GM23248 (cell line): ENCODE data around the gene HSD17B8. TPM values are rescaled to one million over a fixed set of nuclear protein-coding genes. Genes with fewer than 3 reads are reported as not detected.

ENCODE experiments used
- DNase-seq: peaks from one replicate; pipeline ENCODE4 v3.0.0-alpha.2; 2015
- H2AFZ ChIP-seq: fragments of 200-600 bp; sonication (generic); 2 replicates; pipeline ENCODE4 v1.6.1; 2016; ENCODE audit warnings: antibody characterized with exemption
- H3F3A ChIP-seq: fragments of 200-600 bp; sonication (generic); 2 replicates; pipeline ENCODE4 v1.6.1; 2016; ENCODE audit warnings: mild to moderate bottlenecking, antibody characterized with exemption, mixed run types; ENCODE audit not compliant: insufficient read depth
- H3K27ac ChIP-seq: fragments of 200-600 bp; sonication (generic); 2 replicates; pipeline ENCODE4 v1.5.1; 2016; ENCODE audit warnings: mild to moderate bottlenecking
- H3K27me3 ChIP-seq: fragments of 200-600 bp; sonication (generic); replicated peaks from 2 replicates; pipeline ENCODE4 v1.6.1; 2016; ENCODE audit warnings: mild to moderate bottlenecking; ENCODE audit not compliant: insufficient read depth
- H3K36me3 ChIP-seq: fragments of 200-600 bp; sonication (generic); 2 replicates; pipeline ENCODE4 v1.6.1; 2016; ENCODE audit warnings: low read depth, mild to moderate bottlenecking
- H3K4me1 ChIP-seq: fragments of 200-600 bp; sonication (generic); 2 replicates; pipeline ENCODE4 v1.6.1; 2016; ENCODE audit warnings: mild to moderate bottlenecking; ENCODE audit not compliant: insufficient read depth
- H3K4me2 ChIP-seq: fragments of 200-600 bp; sonication (generic); one replicate; pipeline ENCODE4 v1.6.1; 2016; ENCODE audit warnings: mild to moderate bottlenecking; ENCODE audit not compliant: unreplicated experiment
- H3K4me3 ChIP-seq: fragments of 200-600 bp; sonication (generic); 2 replicates; pipeline ENCODE4 v1.5.1; 2016; ENCODE audit warnings: mild to moderate bottlenecking
- H3K79me2 ChIP-seq: fragments of 200-600 bp; sonication (generic); 2 replicates; pipeline ENCODE4 v1.6.1; 2016; ENCODE audit warnings: mild to moderate bottlenecking; ENCODE audit not compliant: insufficient read depth
- H3K9ac ChIP-seq: fragments of 200-600 bp; sonication (generic); 2 replicates; pipeline ENCODE4 v1.6.1; 2016; ENCODE audit warnings: mild to moderate bottlenecking
- H3K9me2 ChIP-seq: fragments of 200-600 bp; sonication (generic); 2 replicates; pipeline ENCODE4 v1.6.1; 2016; ENCODE audit warnings: mixed run types, mild to moderate bottlenecking, moderate library complexity; ENCODE audit not compliant: insufficient read depth
- H3K9me3 ChIP-seq: fragments of 200-600 bp; sonication (generic); one replicate; pipeline ENCODE4 v1.6.1; 2017; ENCODE audit warnings: low read depth
- H4K20me1 ChIP-seq: fragments of 200-600 bp; sonication (generic); 2 replicates; pipeline ENCODE4 v1.6.0; 2016; ENCODE audit not compliant: insufficient read depth
- EZH2 ChIP-seq: fragments of 200-600 bp; sonication (generic); IDR thresholded peaks from 2 replicates; pipeline ENCODE4 v1.6.1; 2018; ENCODE audit warnings: antibody characterized with exemption, mild to moderate bottlenecking; ENCODE audit not compliant: insufficient read depth, poor library complexity, severe bottlenecking
- EZH2phosphoT487 ChIP-seq: fragments of 200-600 bp; sonication (generic); IDR thresholded peaks from 2 replicates; pipeline ENCODE4 v1.6.1; 2018; ENCODE audit warnings: antibody characterized with exemption, moderate library complexity, mild to moderate bottlenecking, low read depth; ENCODE audit not compliant: insufficient read depth
- WGBS, 2 experiments: methylation state at CpG; one replicate each; pipeline ENCODE4 v1.1.6; 2015 to 2017; ENCODE audit warnings: low lambda C conversion rate in 2 of 2, low coverage in 1 of 2; ENCODE audit errors: missing lambda C conversion rate in 2 of 2; 5-methylcytosine and 5-hydroxymethylcytosine counted together
- in situ Hi-C: fragments of 300-500 bp; cut with MboI; formaldehyde crosslinking; loops from 2 replicates; pipeline ENCODE4 v1.15.0; 2020
- polyA plus RNA-seq: library from polyadenylated mRNA; unstranded; fragments of >200 nt; fragmentation: Nextera tagmentation; extraction: Ambion mirVana; gene quantifications from 2 replicates; pipeline ENCODE4 v1.2.1, GENCODE V29; 2016
- total RNA-seq: library from RNA; depleted of rRNA; stranded (reverse); fragments of >200 nt; shearing (Covaris generic); gene quantifications from 2 replicates; pipeline ENCODE4 v1.2.3, GENCODE V29; 2014

The HSD17B8 gene
- total and polyA plus RNA-seq, 2 experiments from 2014 or later = 3.7 to 5.6 TPM

GRCh38 chr6:33160728-33161344, 43.6 kb upstream of the HSD17B8 start:
- Histone ChIP-seq H3K79me2 (no peaks in the 10 kb centered on the region), H2AFZ (peak overlapping the region; percentile 90), H4K20me1 (no peaks in the 10 kb centered on the region), H3K4me2 (peak overlapping the region; percentile 75), H3K4me3 (peak overlapping the region; percentile 67), H3K9me3 (no peaks in the 10 kb centered on the region), H3K36me3 (no peaks in the 10 kb centered on the region), H3K9me2 (no peaks in the 10 kb centered on the region), H3K4me1 (no peaks in the 10 kb centered on the region), H3F3A (no peaks in the 10 kb centered on the region), H3K27ac (peak overlapping the region; percentile 41), H3K9ac (peak overlapping the region; percentile 73; the same call in 1 of the 2 replicates), H3K27me3 (no peaks in the 10 kb centered on the region)
- WGBS, 2 experiments = 9 to 11% methylated on average over 13 of the region's 13 CpGs
- no peak for TF ChIP-seq EZH2
- TF ChIP-seq EZH2phosphoT487 = no peak
- in situ Hi-C loops = no loop called here
- DNase-seq = peak; percentile 92

GRCh38 chr6:33161354-33162331, 42.8 kb upstream of the HSD17B8 start:
- H3K4me3 ChIP-seq = peak overlapping the region; percentile 67

GRCh38 chr6:33163540-33163939, 40.9 kb upstream of the HSD17B8 start:
- Histone ChIP-seq H3K36me3 (no peaks in the 10 kb centered on the region), H3K27me3 (no peaks in the 10 kb centered on the region), H3F3A (no peaks in the 10 kb centered on the region), H3K79me2 (no peaks in the 10 kb centered on the region), H3K27ac (no peak overlapping the region), H2AFZ (no peak overlapping the region), H3K9ac (no peak overlapping the region), H4K20me1 (no peaks in the 10 kb centered on the region), H3K4me1 (no peaks in the 10 kb centered on the region), H3K9me3 (no peaks in the 10 kb centered on the region), H3K4me3 (no peak overlapping the region), H3K4me2 (no peak overlapping the region), H3K9me2 (no peaks in the 10 kb centered on the region)
- no peak for DNase-seq
- 87 to 89% methylated on average over 6 to 10 of the region's 10 CpGs for WGBS, 2 experiments
- in situ Hi-C loops = no loop called here
- TF ChIP-seq EZH2 (no peak), EZH2phosphoT487 (no peak)

More at GRCh38 chr6:33161354-33162331, 42.8 kb upstream of the HSD17B8 start:
- Histone ChIP-seq H4K20me1 (no peaks in the 10 kb centered on the region), H3K4me2 (peak overlapping the region; percentile 75), H3K9ac (peak overlapping the region; percentile 73), H3K79me2 (no peaks in the 10 kb centered on the region), H3K4me1 (no peaks in the 10 kb centered on the region), H2AFZ (peak overlapping the region; percentile 90), H3K9me3 (no peaks in the 10 kb centered on the region), H3K36me3 (no peaks in the 10 kb centered on the region), H3K9me2 (no peaks in the 10 kb centered on the region), H3K27ac (peak overlapping the region; percentile 41), H3K27me3 (no peaks in the 10 kb centered on the region), H3F3A (no peaks in the 10 kb centered on the region)
- WGBS, 2 experiments = 6 to 7% methylated on average over 53 to 57 of the region's 58 CpGs
- in situ Hi-C loops = no loop called here
- TF ChIP-seq EZH2 (no peak), EZH2phosphoT487 (no peak)
- peak; percentile 86 for DNase-seq

GRCh38 chr6:33164176-33164575, 40.3 kb upstream of the HSD17B8 start:
- Histone ChIP-seq H2AFZ (no peak overlapping the region), H3K9me3 (no peaks in the 10 kb centered on the region), H4K20me1 (no peaks in the 10 kb centered on the region), H3K4me1 (no peaks in the 10 kb centered on the region), H3K79me2 (no peaks in the 10 kb centered on the region), H3K27ac (no peak overlapping the region), H3K4me2 (no peak overlapping the region), H3K4me3 (no peak overlapping the region), H3K9ac (no peak overlapping the region), H3K9me2 (no peaks in the 10 kb centered on the region), H3K27me3 (no peaks in the 10 kb centered on the region), H3K36me3 (no peaks in the 10 kb centered on the region), H3F3A (no peaks in the 10 kb centered on the region)
- WGBS, 2 experiments = 30% methylated on average over 10 of the region's 10 CpGs
- no peak for DNase-seq
- TF ChIP-seq EZH2 = no peak
- TF ChIP-seq EZH2phosphoT487 = no peak
- in situ Hi-C loops = no loop called here
